H1 (cell line): Measurements from ENCODE around the gene CCIN. TPM values are rescaled to one million over a fixed set of nuclear protein-coding genes. Genes with fewer than 3 reads are reported as not detected.

Source experiments
- CTCF ChIA-PET: fragments of 300-600 bp; sonication (Branson Sonifier 250); formaldehyde crosslinking; loops from one replicate; lab custom pipeline; 2021; ENCODE audit not compliant: partially characterized antibody; lab: Charles Lee
- POLR2A ChIA-PET: fragments of 300-600 bp; sonication (Branson Sonifier 250); formaldehyde crosslinking; loops from one replicate; lab custom pipeline; 2021; ENCODE audit warnings: inconsistent platforms; ENCODE audit not compliant: partially characterized antibody; lab: Charles Lee
- DNase-seq, 2 experiments: peaks; one replicate each; pipeline versions ENCODE4 v3.0.0 to v3.0.0-alpha.2; 2010 to 2022; ENCODE audit warnings: low spot score in 2 of 2, low read depth in 1 of 2, mixed read lengths in 1 of 2
- FAIRE-seq: peaks from 2 replicates; lab custom pipeline; 2011; peaks lifted over from hg19 to GRCh38; lab: Jason Lieb, UNC
- H2AFZ ChIP-seq: 2 replicates; pipeline ENCODE4 v1.8.1; 2012; ENCODE audit warnings: low read length, inconsistent platforms
- H2AK5ac ChIP-seq: 2 replicates; pipeline ENCODE4 v1.6.1; 2013; ENCODE audit warnings: low read depth, low read length
- H2BK120ac ChIP-seq: replicated peaks from 2 replicates; pipeline ENCODE3; 2013; ENCODE audit warnings: low read depth, low read length, inconsistent platforms
- H2BK12ac ChIP-seq: 2 replicates; pipeline ENCODE4 v1.6.1; 2013; ENCODE audit warnings: low read depth, low read length
- H2BK15ac ChIP-seq: 2 replicates; pipeline ENCODE4 v1.6.1; 2013; ENCODE audit warnings: low read length
- H2BK20ac ChIP-seq: 2 replicates; pipeline ENCODE4 v1.6.1; 2013; ENCODE audit warnings: low read length
- H2BK5ac ChIP-seq: 2 replicates; pipeline ENCODE4 v1.6.1; 2013; ENCODE audit warnings: low read depth, low read length
- H3K14ac ChIP-seq: 2 replicates; pipeline ENCODE4 v1.6.1; 2013; ENCODE audit warnings: inconsistent platforms; ENCODE audit not compliant: insufficient read length
- H3K18ac ChIP-seq: 2 replicates; pipeline ENCODE4 v1.6.1; 2013; ENCODE audit warnings: low read length; ENCODE audit errors: extremely low read depth
- H3K23ac ChIP-seq: 2 replicates; pipeline ENCODE4 v1.6.1; 2013; ENCODE audit warnings: inconsistent platforms; ENCODE audit not compliant: insufficient read length
- H3K23me2 ChIP-seq: 2 replicates; pipeline ENCODE4 v1.6.1; 2013; ENCODE audit warnings: low read depth, low read length
- H3K27ac ChIP-seq: 2 replicates; pipeline ENCODE4 v1.6.1; 2011; ENCODE audit warnings: low read depth, low read length, inconsistent platforms
- H3K27me3 ChIP-seq, 4 experiments: replicated peaks in 1 of 4; 1 replicate in 1 of 4; 2 replicates in 3 of 4; pipeline versions ENCODE4 v1.6.1 to v1.8.1; 2011 to 2013; ENCODE audit warnings: low read length in 3 of 4, mild to moderate bottlenecking in 3 of 4, inconsistent platforms in 2 of 4, mixed read lengths in 2 of 4, moderate library complexity in 1 of 4; ENCODE audit not compliant: control insufficient read depth in 3 of 4, insufficient read depth in 3 of 4; ENCODE audit errors: extremely low read depth in 1 of 4
- H3K36me3 ChIP-seq, 4 experiments: 2 replicates each; pipeline versions ENCODE4 v1.6.1 to v1.8.1; 2011 to 2013; ENCODE audit warnings: mild to moderate bottlenecking in 4 of 4, low read length in 3 of 4, moderate library complexity in 2 of 4, control low read depth in 1 of 4, inconsistent platforms in 1 of 4; ENCODE audit not compliant: insufficient read depth in 4 of 4, control insufficient read depth in 2 of 4
- H3K4ac ChIP-seq: replicated peaks from 2 replicates; pipeline ENCODE3; 2013; ENCODE audit warnings: low read length, low read depth, mixed read lengths, inconsistent platforms; ENCODE audit not compliant: insufficient read length
- H3K4me1 ChIP-seq, 4 experiments: replicated peaks in 1 of 4; 1 replicate in 1 of 4; 2 replicates in 3 of 4; pipeline versions ENCODE4 v1.6.1 to v1.8.1; 2011 to 2013; ENCODE audit warnings: low read length in 3 of 4, inconsistent platforms in 2 of 4, mixed read lengths in 1 of 4; ENCODE audit not compliant: insufficient read depth in 4 of 4, control insufficient read depth in 3 of 4
- H3K4me2 ChIP-seq, 2 experiments: 2 replicates each; pipeline versions ENCODE4 v1.6.1 to v1.8.1; 2011 to 2013; ENCODE audit warnings: low read depth in 2 of 2, low read length in 2 of 2, control low read depth in 1 of 2, inconsistent platforms in 1 of 2, mild to moderate bottlenecking in 1 of 2; ENCODE audit not compliant: insufficient read depth in 1 of 2
- H3K4me3 ChIP-seq, 4 experiments: fragments of 200-600, 300-600 bp in 1 of 4; sonication (generic), shearing (Covaris generic), sonication (Bioruptor Twin) in 1 of 4; 2 replicates each; pipeline versions ENCODE4 v1.5.1 to v1.8.1; 2011 to 2016; ENCODE audit warnings: low read length in 4 of 4, low read depth in 3 of 4, control low read depth in 2 of 4, inconsistent platforms in 2 of 4, mild to moderate bottlenecking in 2 of 4, mixed read lengths in 1 of 4, moderate library complexity in 1 of 4; ENCODE audit not compliant: insufficient read depth in 2 of 4; ENCODE audit errors: extremely low read depth in 1 of 4
- H3K56ac ChIP-seq: replicated peaks from 2 replicates; pipeline ENCODE3; 2013; ENCODE audit warnings: low read depth, mild to moderate bottlenecking, mixed read lengths, low read length, inconsistent platforms; ENCODE audit not compliant: insufficient read length
- H3K79me1 ChIP-seq: 2 replicates; pipeline ENCODE4 v1.6.1; 2013; ENCODE audit warnings: low read depth, low read length, control low read depth
- H3K79me2 ChIP-seq, 2 experiments: 2 replicates each; pipeline versions ENCODE4 v1.6.1 to v1.8.1; 2012 to 2013; ENCODE audit warnings: low read length in 2 of 2, mild to moderate bottlenecking in 2 of 2, inconsistent platforms in 1 of 2; ENCODE audit not compliant: insufficient read depth in 2 of 2, control insufficient read depth in 1 of 2
- H3K9ac ChIP-seq, 4 experiments: replicated peaks in 1 of 4; 1 replicate in 1 of 4; 2 replicates in 3 of 4; pipeline versions ENCODE4 v1.6.1 to v1.8.1; 2011 to 2013; ENCODE audit warnings: low read depth in 3 of 4, low read length in 3 of 4, control low read depth in 2 of 4, mild to moderate bottlenecking in 2 of 4, moderate library complexity in 2 of 4, inconsistent platforms in 1 of 4; ENCODE audit errors: extremely low read depth in 1 of 4
- H3K9me3 ChIP-seq, 2 experiments: 2 replicates each; pipeline versions ENCODE4 v1.6.1 to v1.8.1; 2012 to 2013; ENCODE audit warnings: mild to moderate bottlenecking in 2 of 2, moderate library complexity in 2 of 2, control low read depth in 1 of 2, inconsistent platforms in 1 of 2, low read depth in 1 of 2, low read length in 1 of 2, mixed read lengths in 1 of 2; ENCODE audit not compliant: insufficient read depth in 2 of 2
- H4K20me1 ChIP-seq, 2 experiments: replicated peaks in 1 of 2; 2 replicates each; pipeline versions ENCODE3 to v1.8.1; 2011 to 2013; ENCODE audit warnings: inconsistent platforms in 2 of 2, low read length in 2 of 2, mild to moderate bottlenecking in 1 of 2; ENCODE audit not compliant: insufficient read depth in 2 of 2, control insufficient read depth in 1 of 2
- H4K5ac ChIP-seq: 2 replicates; pipeline ENCODE4 v1.6.1; 2013; ENCODE audit warnings: low read length, low read depth, mixed read lengths, inconsistent platforms; ENCODE audit not compliant: insufficient read length
- H4K8ac ChIP-seq: 2 replicates; pipeline ENCODE4 v1.8.0; 2013; ENCODE audit warnings: mild to moderate bottlenecking, moderate library complexity, low read length, inconsistent platforms; ENCODE audit not compliant: insufficient read depth; ENCODE audit errors: extremely low read depth
- H4K91ac ChIP-seq: replicated peaks from 2 replicates; pipeline ENCODE3; 2013; ENCODE audit warnings: low read length, mixed read lengths, inconsistent platforms; ENCODE audit not compliant: insufficient read length
- CBX5 ChIP-seq: fragments of 300-800, 300-1000 bp; sonication (generic); IDR thresholded peaks from 2 replicates; pipeline ENCODE4 v1.7.1; 2016; ENCODE audit warnings: antibody characterized with exemption, low read length, low read depth
- CHD2 ChIP-seq: IDR thresholded peaks from 2 replicates; pipeline ENCODE4 v1.6.1; 2012; ENCODE audit warnings: low read length, improper control_type of control experiment
- EGR1 ChIP-seq: IDR thresholded peaks from 2 replicates; pipeline ENCODE4 v1.6.1; 2011; ENCODE audit warnings: low read depth, low read length, borderline replicate concordance
- GTF2F1 ChIP-seq: IDR thresholded peaks from 2 replicates; pipeline ENCODE4 v1.6.1; 2012; ENCODE audit warnings: low read depth, low read length, improper control_type of control experiment, borderline replicate concordance
- JUND ChIP-seq: IDR thresholded peaks from 2 replicates; pipeline ENCODE4 v1.6.1; 2011; ENCODE audit warnings: mild to moderate bottlenecking, improper control_type of control experiment, low read length
- KDM5A ChIP-seq: fragments of 200-600 bp; IDR thresholded peaks from 2 replicates; pipeline ENCODE4 v1.7.1; 2012; ENCODE audit warnings: mild to moderate bottlenecking, low read length, inconsistent platforms, mixed read lengths
- POLR2A ChIP-seq, 2 experiments: IDR thresholded peaks; 1 replicate in 1 of 2; 2 replicates in 1 of 2; pipeline ENCODE4 v1.6.1; 2011; ENCODE audit warnings: low read depth in 2 of 2, low read length in 2 of 2, mild to moderate bottlenecking in 2 of 2; ENCODE audit errors: control extremely low read depth in 1 of 2
- RNF2 ChIP-seq: fragments of 200-900, 300-1000 bp; sonication (generic); IDR thresholded peaks from 2 replicates; pipeline ENCODE4 v1.7.1; 2016; ENCODE audit warnings: borderline replicate concordance, low read depth, mild to moderate bottlenecking, antibody characterized with exemption, low read length; ENCODE audit not compliant: poor library complexity, severe bottlenecking; ENCODE audit errors: missing control alignments
- SIRT6 ChIP-seq: IDR thresholded peaks from one replicate; pipeline ENCODE4 v1.7.1; 2012; ENCODE audit warnings: low read length, inconsistent platforms
- SP1 ChIP-seq: IDR thresholded peaks from 2 replicates; pipeline ENCODE4 v1.6.1; 2011; ENCODE audit warnings: low read depth, low read length
- SP4 ChIP-seq: IDR thresholded peaks from 2 replicates; pipeline ENCODE4 v1.6.1; 2012; ENCODE audit warnings: low read length, inconsistent platforms
- TBP ChIP-seq: IDR thresholded peaks from 2 replicates; pipeline ENCODE4 v1.6.1; 2011; ENCODE audit warnings: low read depth, low read length, improper control_type of control experiment
- WGBS, 2 experiments: shearing (Covaris generic) in 1 of 2; methylation state at CpG; one replicate each; pipeline versions ENCODE4 v1.1.6 to v1.1.7; 2013 to 2015; ENCODE audit warnings: low lambda C conversion rate in 2 of 2, mixed read lengths in 2 of 2, inconsistent platforms in 1 of 2, low coverage in 1 of 2, missing lambda C conversion rate in 1 of 2; ENCODE audit not compliant: insufficient replicate concordance in 2 of 2, insufficient coverage in 1 of 2, insufficient read length in 1 of 2; ENCODE audit errors: extremely low coverage in 1 of 2, missing lambda C conversion rate in 1 of 2; 5-methylcytosine and 5-hydroxymethylcytosine counted together
- polyA plus RNA-seq, 7 experiments: library from polyadenylated mRNA; depleted of rRNA in 3 of 7; stranded (reverse) in 5 of 7; unstranded in 2 of 7; fragments of >200 nt in 5 of 7; fragments of 200-250 nt in 2 of 7; gene quantifications; 1 replicate in 5 of 7; 2 replicates in 1 of 7; 4 replicates in 1 of 7; pipeline versions ENCODE4 v1.2.1 to v1.2.3, GENCODE V29; 2011 to 2013; ENCODE audit warnings: missing spikeins in 2 of 7, mixed read lengths in 2 of 7
- total RNA-seq: library from RNA; stranded (reverse); fragmentation: NEBNext Ultra II Directional; extraction: Animal tissue kit (Norgen Biotek cat#: 25700); gene quantifications from 2 replicates; pipeline ENCODE4 v1.2.1, GENCODE V29; 2021
- TF ChIP-seq, protein P1 (sequence below), 3 experiments: IDR thresholded peaks; 1 replicate in 2 of 3; 2 replicates in 1 of 3; pipeline versions ENCODE4 v1.5.1 to v1.6.1; 2011; ENCODE audit warnings: low read length in 3 of 3, mild to moderate bottlenecking in 3 of 3, inconsistent platforms in 2 of 3, low read depth in 1 of 3, moderate library complexity in 1 of 3; ENCODE audit not compliant: insufficient read depth in 1 of 3; ENCODE audit errors: control extremely low read depth in 1 of 3

Gene CCIN
- total and polyA plus RNA-seq, 2 of the 8 experiments (the other 6 are each of a cell fraction or from before 2014, with no cell fraction given) = 0.19 to 0.21 TPM

DNA sequence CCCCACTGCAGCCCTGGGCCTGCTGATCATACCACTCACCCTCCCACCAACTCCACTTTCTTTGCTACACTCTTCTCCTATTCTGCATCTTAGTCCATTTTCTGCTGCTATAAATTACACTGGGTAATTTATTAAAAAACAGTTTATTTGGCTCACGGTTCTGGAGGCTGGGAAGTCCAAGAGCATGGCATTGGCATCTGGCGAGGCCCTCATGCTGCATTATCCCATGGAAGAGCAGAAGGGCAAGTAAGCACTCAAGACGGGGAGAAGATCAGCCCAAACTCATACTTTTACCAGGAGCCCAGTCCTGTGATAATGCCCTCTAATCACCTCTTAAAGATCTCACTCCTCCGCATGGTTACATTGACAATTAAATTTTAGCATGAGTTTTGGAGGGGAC, 23.2 kb upstream of the CCIN start:
- Histone ChIP-seq H3K9ac (no peak overlapping the region), H3K79me2 (no peaks in the 10 kb centered on the region), H3K36me3 (no peaks in the 10 kb centered on the region; a peak in 1 of 8 replicates), H3K18ac (no peak overlapping the region), H2BK120ac (no peak overlapping the region), H3K4me1 (peaks cover 0 to 4% (median 0%) of the 10 kb centered on the region in 4 experiments; a peak in 1 of 7 replicates), H3K9me3 (peaks cover 0 to 7% of the 10 kb centered on the region in 2 experiments; a peak in 2 of 4 replicates), H4K91ac (no peak overlapping the region), H3K4me2 (no peak overlapping the region), H2BK15ac (no peak overlapping the region), H3K56ac (no peak overlapping the region), H3K14ac (no peak overlapping the region), H3K79me1 (no peaks in the 10 kb centered on the region), H4K8ac (no peak overlapping the region), H3K27ac (no peak overlapping the region), H3K4ac (no peak overlapping the region), H2BK5ac (no peak overlapping the region), H3K27me3 (no peaks in the 10 kb centered on the region), H4K20me1 (peaks cover 0 to 4% of the 10 kb centered on the region in 2 experiments), H2BK20ac (no peak overlapping the region), H2AK5ac (no peak overlapping the region), H3K4me3 (no peak overlapping the region), H2BK12ac (no peak overlapping the region), H3K23ac (no peak overlapping the region), H4K5ac (no peak overlapping the region), H2AFZ (no peak overlapping the region), H3K23me2 (peaks cover 4% of the 10 kb centered on the region; the same call in 1 of the 2 replicates)
- POLR2A ChIA-PET = interaction anchor here (0.8 kb wide), 1 partner anchor 44 kb away, joined by 3 read pairs; no protein-coding TSS in a partner anchor
- no peak for FAIRE-seq
- 84% methylated on average over 4 of the region's 4 CpGs; no CpG with 5 or more reads in 1 of the 2 experiments for WGBS, 2 experiments
- DNase-seq = no peak
- CTCF ChIA-PET = interaction anchor here (5.3 kb wide), 1 partner anchor 19 kb away, joined by 48 read pairs; no protein-coding TSS in a partner anchor
- no peak for TF ChIP-seq RNF2
- TF ChIP-seq GTF2F1 = no peak
- no peak for TF ChIP-seq CBX5
- TF ChIP-seq SP4 = no peak
- TF ChIP-seq POLR2A (IDR thresholded peaks at IDR 0.05; ENCODE audit: control extremely low read depth in 1 of 2, low read depth in 2 of 2, low read length in 2 of 2) = no peak
- TF ChIP-seq TBP = no peak
- TF ChIP-seq KDM5A = no peak
- TF ChIP-seq SIRT6 = no peak
- TF ChIP-seq JUND = no peak
- TF ChIP-seq SP1 = no peak
- TF ChIP-seq EGR1 = no peak
- no peak for TF ChIP-seq CHD2
- TF ChIP-seq, protein P1, sequence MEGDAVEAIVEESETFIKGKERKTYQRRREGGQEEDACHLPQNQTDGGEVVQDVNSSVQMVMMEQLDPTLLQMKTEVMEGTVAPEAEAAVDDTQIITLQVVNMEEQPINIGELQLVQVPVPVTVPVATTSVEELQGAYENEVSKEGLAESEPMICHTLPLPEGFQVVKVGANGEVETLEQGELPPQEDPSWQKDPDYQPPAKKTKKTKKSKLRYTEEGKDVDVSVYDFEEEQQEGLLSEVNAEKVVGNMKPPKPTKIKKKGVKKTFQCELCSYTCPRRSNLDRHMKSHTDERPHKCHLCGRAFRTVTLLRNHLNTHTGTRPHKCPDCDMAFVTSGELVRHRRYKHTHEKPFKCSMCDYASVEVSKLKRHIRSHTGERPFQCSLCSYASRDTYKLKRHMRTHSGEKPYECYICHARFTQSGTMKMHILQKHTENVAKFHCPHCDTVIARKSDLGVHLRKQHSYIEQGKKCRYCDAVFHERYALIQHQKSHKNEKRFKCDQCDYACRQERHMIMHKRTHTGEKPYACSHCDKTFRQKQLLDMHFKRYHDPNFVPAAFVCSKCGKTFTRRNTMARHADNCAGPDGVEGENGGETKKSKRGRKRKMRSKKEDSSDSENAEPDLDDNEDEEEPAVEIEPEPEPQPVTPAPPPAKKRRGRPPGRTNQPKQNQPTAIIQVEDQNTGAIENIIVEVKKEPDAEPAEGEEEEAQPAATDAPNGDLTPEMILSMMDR (IDR thresholded peaks at IDR 0.05; ENCODE audit: control extremely low read depth in 1 of 3, insufficient read depth in 1 of 3, low read depth in 1 of 3, low read length in 3 of 3) = no peak
